Naive B cell (primary cell): ENCODE results near the gene PHLDA2. TPM values are rescaled to one million over a fixed set of nuclear protein-coding genes. Genes with fewer than 3 reads are reported as not detected.

Experiments used
- ATAC-seq, 2 donors: fragments of 150-1000 bp; cut with Tn5 transposase; 2 replicates each; pipeline ENCODE4 v1.10.0; 2021; ENCODE audit warnings: low read depth in 2 of 2, mild to moderate bottlenecking in 2 of 2, moderate library complexity in 2 of 2
- DNase-seq: peaks from one replicate; pipeline ENCODE4 v3.0.0; 2022
- H3K27ac Mint-ChIP-seq, 6 donors: one replicate each; pipeline ENCODE4 v1.8.0; 2020 to 2022; ENCODE audit warnings: mild to moderate bottlenecking in 6 of 6, mixed read lengths in 6 of 6, moderate library complexity in 5 of 6, inconsistent platforms in 2 of 6
- H3K27me3 Mint-ChIP-seq, 3 donors: one replicate each; pipeline ENCODE4 v1.8.0; 2021 to 2022; ENCODE audit warnings: mixed read lengths in 3 of 3, mild to moderate bottlenecking in 1 of 3
- H3K36me3 Mint-ChIP-seq, 2 donors: one replicate each; pipeline ENCODE4 v1.8.0; 2020 to 2022; ENCODE audit warnings: mixed read lengths in 2 of 2, inconsistent platforms in 1 of 2, mild to moderate bottlenecking in 1 of 2
- H3K4me1 Mint-ChIP-seq, 3 donors: one replicate each; pipeline ENCODE4 v1.8.0; 2020 to 2022; ENCODE audit warnings: mixed read lengths in 3 of 3, inconsistent platforms in 1 of 3, mild to moderate bottlenecking in 1 of 3, moderate library complexity in 1 of 3
- H3K4me3 Mint-ChIP-seq, 8 donors: one replicate each; pipeline ENCODE4 v1.8.0; 2020 to 2022; ENCODE audit warnings: mild to moderate bottlenecking in 8 of 8, mixed read lengths in 8 of 8, moderate library complexity in 8 of 8, inconsistent platforms in 2 of 8
- H3K9me3 Mint-ChIP-seq, 7 donors: one replicate each; pipeline ENCODE4 v1.8.0; 2020 to 2022; ENCODE audit warnings: mixed read lengths in 7 of 7, mild to moderate bottlenecking in 5 of 7, inconsistent platforms in 2 of 7, moderate library complexity in 1 of 7
- polyA plus RNA-seq, 6 donors: library from polyadenylated mRNA; unstranded; fragments of 300-500 nt; fragmentation: Illumina TruSeq; gene quantifications; one replicate each; pipeline ENCODE4 v1.2.3, GENCODE V29; 2021; ENCODE audit warnings: low read depth in 6 of 6

The PHLDA2 gene
- polyA plus RNA-seq, 6 donors from 2014 or later = not detected

- H3K4me3 Mint-ChIP-seq = no peak overlapping the region
- no peak overlapping the region for H3K27ac Mint-ChIP-seq
- no peaks in the 10 kb centered on the region for H3K36me3 Mint-ChIP-seq
- H3K9me3 Mint-ChIP-seq = no peaks in the 10 kb centered on the region
- no peak for DNase-seq
- peaks cover 0 to 5% (median 0%) of the 10 kb centered on the region in 3 donors for H3K27me3 Mint-ChIP-seq
- ATAC-seq = no peak
- peaks cover 13 to 22% (median 20%) of the 10 kb centered on the region in 3 donors for H3K4me1 Mint-ChIP-seq
Measured at GRCh38 chr11:2889362-2890273, 39.6 kb downstream of the PHLDA2 start.

GRCh38 chr11:2888266-2888968, 40.8 kb downstream of the PHLDA2 start:
- Mint-ChIP-seq H3K4me3 (peak overlapping the region in 1 of 8 donors; percentile 78), H3K27ac (peak overlapping the region in 2 of 6 donors; percentile 53 to 56), H3K4me1 (peaks cover 13 to 24% (median 20%) of the 10 kb centered on the region in 3 donors), H3K27me3 (peaks cover under 1 to 6% (median 2%) of the 10 kb centered on the region in 3 donors), H3K36me3 (no peaks in the 10 kb centered on the region), H3K9me3 (no peaks in the 10 kb centered on the region)
- ATAC-seq (peak; percentile 37), DNase-seq (peak; percentile 77)

- H3K4me3 Mint-ChIP-seq = peak overlapping the region in 7 of 8 donors; percentile 26 to 90 (median 71)
- no peaks in the 10 kb centered on the region for H3K36me3 Mint-ChIP-seq
- H3K4me1 Mint-ChIP-seq = peaks cover 12 to 27% (median 25%) of the 10 kb centered on the region in 3 donors
- ATAC-seq (no peak), DNase-seq (no peak)
- peak overlapping the region in 1 of 6 donors; percentile 34 for H3K27ac Mint-ChIP-seq
- no peaks in the 10 kb centered on the region for H3K9me3 Mint-ChIP-seq
- H3K27me3 Mint-ChIP-seq = peaks cover 4 to 13% (median 9%) of the 10 kb centered on the region in 3 donors
Measured at GRCh38 chr11:2887515-2888195, 41.6 kb downstream of the PHLDA2 start.

- H3K36me3 Mint-ChIP-seq = no peaks in the 10 kb centered on the region
- H3K9me3 Mint-ChIP-seq = no peaks in the 10 kb centered on the region
- H3K4me3 Mint-ChIP-seq = peak overlapping the region; percentile 56 to 90 (median 71)
- H3K27me3 Mint-ChIP-seq = peaks cover 4 to 19% (median 12%) of the 10 kb centered on the region in 3 donors
- peaks cover 9 to 24% (median 21%) of the 10 kb centered on the region in 3 donors for H3K4me1 Mint-ChIP-seq
- H3K27ac Mint-ChIP-seq = peak overlapping the region in 3 of 6 donors; percentile 43 to 93 (median 68)
- DNase-seq (no peak), ATAC-seq (no peak)
Measured at GRCh38 chr11:2886936-2887335, 42.3 kb downstream of the PHLDA2 start.

- H3K4me1 Mint-ChIP-seq = peaks cover 7 to 20% (median 15%) of the 10 kb centered on the region in 3 donors
Measured at GRCh38 chr11:2886191-2886894, 42.9 kb downstream of the PHLDA2 start.

GRCh38 chr11:2885678-2886081, 43.5 kb downstream of the PHLDA2 start, which contains the start of gene CDKN1C:
TSS of gene CDKN1C (minus strand) at chr11:2885775. CDS start at chr11:2885456, 319 bp downstream.
- Mint-ChIP-seq H3K4me3 (peak within 1 kb of the TSS; percentile 78 to 95 (median 89)), H3K9me3 (no peaks in the 10 kb centered on the region), H3K27ac (peak within 1 kb of the TSS in 2 of 6 donors; percentile 68 to 93), H3K36me3 (no peaks in the 10 kb centered on the region), H3K27me3 (peaks cover 4 to 25% (median 17%) of the 10 kb centered on the region in 3 donors), H3K4me1 (peaks cover 7 to 20% (median 15%) of the 10 kb centered on the region in 3 donors)
- DNase-seq (peak; percentile 83), ATAC-seq (peak; percentile 87 to 88)

More at GRCh38 chr11:2886191-2886894, 42.9 kb downstream of the PHLDA2 start:
- Mint-ChIP-seq H3K27ac (peak overlapping the region in 3 of 6 donors; percentile 43 to 93 (median 68)), H3K27me3 (peaks cover 4 to 19% (median 12%) of the 10 kb centered on the region in 3 donors), H3K9me3 (no peaks in the 10 kb centered on the region), H3K36me3 (no peaks in the 10 kb centered on the region), H3K4me3 (peak overlapping the region; percentile 56 to 90 (median 70))
- DNase-seq = peak; percentile 30
- no peak for ATAC-seq

GRCh38 chr11:2885017-2885677, 44.1 kb downstream of the PHLDA2 start:
- H3K4me1 Mint-ChIP-seq = peaks cover 7 to 20% (median 15%) of the 10 kb centered on the region in 3 donors
- H3K27ac Mint-ChIP-seq = peak overlapping the region in 1 of 6 donors; percentile 65
- no peaks in the 10 kb centered on the region for H3K36me3 Mint-ChIP-seq
- DNase-seq = peak; percentile 33
- peaks cover 4 to 29% (median 21%) of the 10 kb centered on the region in 3 donors for H3K27me3 Mint-ChIP-seq
- peak overlapping the region; percentile 78 to 95 (median 89) for H3K4me3 Mint-ChIP-seq
- peak; percentile 3 to 30 for ATAC-seq
- no peaks in the 10 kb centered on the region for H3K9me3 Mint-ChIP-seq

GRCh38 chr11:2883979-2884815, 45.0 kb downstream of the PHLDA2 start:
- DNase-seq = no peak
- no peak for ATAC-seq

GRCh38 chr11:2883640-2883978, 45.6 kb downstream of the PHLDA2 start:
- Mint-ChIP-seq H3K27ac (no peak overlapping the region), H3K36me3 (no peaks in the 10 kb centered on the region), H3K4me3 (peak overlapping the region; percentile 68 to 84 (median 80)), H3K4me1 (peaks cover 7 to 20% (median 15%) of the 10 kb centered on the region in 3 donors), H3K27me3 (peaks cover 12 to 32% (median 21%) of the 10 kb centered on the region in 3 donors), H3K9me3 (no peaks in the 10 kb centered on the region)
- DNase-seq (no peak), ATAC-seq (no peak)

More at GRCh38 chr11:2883979-2884815, 45.0 kb downstream of the PHLDA2 start:
- no peaks in the 10 kb centered on the region for H3K9me3 Mint-ChIP-seq
- H3K4me3 Mint-ChIP-seq = peak overlapping the region; percentile 15 to 82 (median 72)
- no peak overlapping the region for H3K27ac Mint-ChIP-seq
- peaks cover 7 to 20% (median 15%) of the 10 kb centered on the region in 3 donors for H3K4me1 Mint-ChIP-seq
- H3K27me3 Mint-ChIP-seq = peaks cover 11 to 30% (median 21%) of the 10 kb centered on the region in 3 donors
- H3K36me3 Mint-ChIP-seq = no peaks in the 10 kb centered on the region

GRCh38 chr11:2882396-2883110, 46.7 kb downstream of the PHLDA2 start:
- Mint-ChIP-seq H3K27me3 (peaks cover 15 to 32% (median 21%) of the 10 kb centered on the region in 3 donors), H3K36me3 (no peaks in the 10 kb centered on the region), H3K27ac (peak overlapping the region in 1 of 6 donors; percentile 56), H3K9me3 (no peaks in the 10 kb centered on the region), H3K4me3 (peak overlapping the region; percentile 15 to 84 (median 78)), H3K4me1 (peaks cover 4 to 20% (median 15%) of the 10 kb centered on the region in 3 donors)
- ATAC-seq (no peak), DNase-seq (no peak)

GRCh38 chr11:2881981-2882375, 47.2 kb downstream of the PHLDA2 start:
- Mint-ChIP-seq H3K9me3 (no peaks in the 10 kb centered on the region), H3K27me3 (peaks cover 15 to 36% (median 21%) of the 10 kb centered on the region in 3 donors), H3K4me1 (peaks cover 4 to 17% (median 15%) of the 10 kb centered on the region in 3 donors), H3K27ac (no peak overlapping the region), H3K4me3 (peak overlapping the region in 3 of 8 donors; percentile 25 to 81 (median 29)), H3K36me3 (no peaks in the 10 kb centered on the region)
- ATAC-seq (no peak), DNase-seq (no peak)
